ENCODE results near the gene EIPR1. TPM values are rescaled to one million over a fixed set of nuclear protein-coding genes. Genes with fewer than 3 reads are reported as not detected.

The EIPR1 gene
- total RNA-seq, 1 experiment from 2014 or later, result 40.4 TPM

DNA sequence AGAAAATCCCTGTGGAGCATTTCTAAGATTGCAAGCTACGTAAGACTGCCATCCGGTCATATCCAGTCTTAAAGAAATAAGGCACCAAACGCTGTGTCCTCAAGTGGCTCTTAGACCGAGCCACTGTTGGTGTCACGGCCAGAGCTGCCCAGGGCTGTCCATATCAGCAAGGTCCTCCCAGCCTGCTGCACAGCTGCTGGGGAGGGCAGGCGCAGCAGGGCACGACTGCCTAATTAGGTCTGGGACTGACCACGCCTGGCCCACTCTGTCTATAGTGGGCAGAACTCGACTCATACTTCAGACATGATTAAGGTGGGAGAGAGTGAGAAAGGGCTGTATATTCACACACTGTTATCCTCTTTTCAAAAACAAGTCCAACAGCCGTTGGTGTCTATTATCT, 39.3 kb downstream of the EIPR1 start:
- DNase-seq, result no peak
- peaks cover 4% of the 10 kb centered on the region for H4K20me1 ChIP-seq (ENCODE audit: insufficient read depth)
- no peaks in the 10 kb centered on the region for H3K4me1 ChIP-seq (replicated peaks; ENCODE audit: insufficient read depth)
- no peaks in the 10 kb centered on the region for H3K36me3 ChIP-seq (ENCODE audit: low read depth)
- BruUV-seq (replicated peaks), result no TSS peak
- intact Hi-C loops (cut with micrococcal nuclease; ENCODE audit: unreplicated experiment), result no loop called here
- no peak overlapping the region for H3K4me2 ChIP-seq
- no peak overlapping the region for H3K27ac ChIP-seq
- no peaks in the 10 kb centered on the region for H3F3A ChIP-seq (ENCODE audit: insufficient read depth, low read depth)
- no peaks in the 10 kb centered on the region for H3K9me3 ChIP-seq (ENCODE audit: insufficient read depth, low read depth)
- H3K4me3 ChIP-seq, result no peak overlapping the region
- no peaks in the 10 kb centered on the region for H3K27me3 ChIP-seq (ENCODE audit: insufficient read depth, low read depth)
- H3K79me2 ChIP-seq (ENCODE audit: low read depth), result no peaks in the 10 kb centered on the region
- no peaks in the 10 kb centered on the region for H3K9me2 ChIP-seq (ENCODE audit: insufficient read depth)
- TF ChIP-seq, protein P1, sequence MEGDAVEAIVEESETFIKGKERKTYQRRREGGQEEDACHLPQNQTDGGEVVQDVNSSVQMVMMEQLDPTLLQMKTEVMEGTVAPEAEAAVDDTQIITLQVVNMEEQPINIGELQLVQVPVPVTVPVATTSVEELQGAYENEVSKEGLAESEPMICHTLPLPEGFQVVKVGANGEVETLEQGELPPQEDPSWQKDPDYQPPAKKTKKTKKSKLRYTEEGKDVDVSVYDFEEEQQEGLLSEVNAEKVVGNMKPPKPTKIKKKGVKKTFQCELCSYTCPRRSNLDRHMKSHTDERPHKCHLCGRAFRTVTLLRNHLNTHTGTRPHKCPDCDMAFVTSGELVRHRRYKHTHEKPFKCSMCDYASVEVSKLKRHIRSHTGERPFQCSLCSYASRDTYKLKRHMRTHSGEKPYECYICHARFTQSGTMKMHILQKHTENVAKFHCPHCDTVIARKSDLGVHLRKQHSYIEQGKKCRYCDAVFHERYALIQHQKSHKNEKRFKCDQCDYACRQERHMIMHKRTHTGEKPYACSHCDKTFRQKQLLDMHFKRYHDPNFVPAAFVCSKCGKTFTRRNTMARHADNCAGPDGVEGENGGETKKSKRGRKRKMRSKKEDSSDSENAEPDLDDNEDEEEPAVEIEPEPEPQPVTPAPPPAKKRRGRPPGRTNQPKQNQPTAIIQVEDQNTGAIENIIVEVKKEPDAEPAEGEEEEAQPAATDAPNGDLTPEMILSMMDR (conservative IDR thresholded peaks at IDR 0.05), result no peak
- TF ChIP-seq EZH2 (IDR thresholded peaks at IDR 0.05; ENCODE audit: low read depth), result no peak
- CTCF ChIA-PET, result no interaction called here
- H2AFZ ChIP-seq, result no peak overlapping the region
- POLR2A ChIA-PET (ENCODE audit: unreplicated experiment), result no interaction called here

DNA sequence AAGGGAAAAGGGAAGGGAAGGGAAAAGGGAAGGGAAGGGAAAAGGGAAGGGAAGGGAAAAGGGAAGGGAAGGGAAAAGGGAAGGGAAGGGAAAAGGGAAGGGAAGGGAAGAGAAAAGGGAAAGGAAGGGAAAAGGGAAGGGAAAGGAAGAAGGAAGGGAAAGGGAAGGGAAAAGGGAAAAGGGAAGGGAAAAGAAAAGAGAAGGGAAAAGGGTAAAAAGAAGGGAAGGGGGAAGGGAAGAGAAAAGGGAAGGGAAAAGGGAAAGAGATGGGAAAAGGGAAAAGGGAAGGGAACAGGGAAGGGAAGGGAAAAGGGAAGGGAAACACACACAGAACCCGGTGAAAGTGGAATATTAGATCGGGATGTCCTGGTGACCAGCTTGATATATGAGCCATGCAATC, 40.8 kb downstream of the EIPR1 start:
- Histone ChIP-seq H3K9me2 (ENCODE audit: insufficient read depth) (no peaks in the 10 kb centered on the region), H3F3A (ENCODE audit: insufficient read depth, low read depth) (no peaks in the 10 kb centered on the region), H4K20me1 (ENCODE audit: insufficient read depth) (peaks cover 4% of the 10 kb centered on the region), H3K4me2 (no peak overlapping the region), H3K4me3 (no peak overlapping the region), H3K4me1 (replicated peaks; ENCODE audit: insufficient read depth) (no peaks in the 10 kb centered on the region), H3K79me2 (ENCODE audit: low read depth) (no peaks in the 10 kb centered on the region), H3K27me3 (ENCODE audit: insufficient read depth, low read depth) (no peaks in the 10 kb centered on the region), H3K9me3 (ENCODE audit: insufficient read depth, low read depth) (no peaks in the 10 kb centered on the region), H2AFZ (no peak overlapping the region), H3K27ac (no peak overlapping the region), H3K36me3 (ENCODE audit: low read depth) (no peaks in the 10 kb centered on the region)
- CTCF ChIA-PET, result no interaction called here
- DNase-seq, result no peak
- BruUV-seq (replicated peaks), result no TSS peak
- intact Hi-C loops (cut with micrococcal nuclease; ENCODE audit: unreplicated experiment), result no loop called here
- POLR2A ChIA-PET (ENCODE audit: unreplicated experiment), result no interaction called here
- TF ChIP-seq EZH2 (IDR thresholded peaks at IDR 0.05; ENCODE audit: low read depth), result no peak
- TF ChIP-seq, protein P1 (conservative IDR thresholded peaks at IDR 0.05), result no peak

- ChIA-PET CTCF (no interaction called here), POLR2A (ENCODE audit: unreplicated experiment) (no interaction called here)
- Histone ChIP-seq H3K79me2 (ENCODE audit: low read depth) (no peaks in the 10 kb centered on the region), H3F3A (ENCODE audit: insufficient read depth, low read depth) (no peaks in the 10 kb centered on the region), H3K4me1 (replicated peaks; ENCODE audit: insufficient read depth) (no peaks in the 10 kb centered on the region), H3K36me3 (ENCODE audit: low read depth) (no peaks in the 10 kb centered on the region), H4K20me1 (ENCODE audit: insufficient read depth) (peaks cover 4% of the 10 kb centered on the region), H3K4me3 (no peak overlapping the region), H2AFZ (no peak overlapping the region), H3K4me2 (no peak overlapping the region), H3K27me3 (ENCODE audit: insufficient read depth, low read depth) (no peaks in the 10 kb centered on the region), H3K27ac (no peak overlapping the region), H3K9me2 (ENCODE audit: insufficient read depth) (no peaks in the 10 kb centered on the region), H3K9me3 (ENCODE audit: insufficient read depth, low read depth) (no peaks in the 10 kb centered on the region)
- DNase-seq, result no peak
- TF ChIP-seq, protein P1 (conservative IDR thresholded peaks at IDR 0.05), result no peak
- no peak for TF ChIP-seq EZH2 (IDR thresholded peaks at IDR 0.05; ENCODE audit: low read depth)
- no TSS peak for BruUV-seq (replicated peaks)
- intact Hi-C loops (cut with micrococcal nuclease; ENCODE audit: unreplicated experiment), result no loop called here
Measured at GRCh38 chr2:3334392-3335345, 42.9 kb downstream of the EIPR1 start.
